ENCODE results near the gene PAPOLG.

PAPOLG gene

DNA sequence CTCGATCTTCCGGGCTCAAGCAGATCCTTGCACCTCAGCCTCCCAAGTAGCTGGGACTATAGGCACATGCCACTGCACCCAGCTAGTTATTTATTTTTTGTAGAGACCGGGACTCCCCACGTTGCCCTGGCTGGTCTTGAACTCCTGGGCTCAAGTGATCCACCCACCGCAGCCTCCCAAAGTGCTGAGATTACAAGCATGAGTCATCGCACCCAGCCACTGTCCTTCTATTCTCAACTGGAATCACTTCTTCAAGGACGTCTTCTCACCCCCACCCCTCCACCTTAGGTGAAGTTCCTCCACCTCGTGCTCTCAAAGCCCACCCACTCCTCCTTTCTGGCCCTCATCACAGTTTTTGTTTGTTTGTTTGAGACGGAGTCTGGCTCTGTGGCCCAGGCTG is 71.3 kb downstream of the PAPOLG start:
- H3K9ac ChIP-seq (ENCODE audit: low read length), result no peak overlapping the region
- H3K36me3 ChIP-seq (ENCODE audit: low read length), result no peaks in the 10 kb centered on the region
- no peaks in the 10 kb centered on the region for H3K79me2 ChIP-seq (ENCODE audit: insufficient read depth, low read length)
- no peak overlapping the region for H3K4me3 ChIP-seq (ENCODE audit: insufficient read depth, low read length, poor library complexity, severe bottlenecking)
- H2AFZ ChIP-seq (ENCODE audit: low read depth, low read length, severe bottlenecking), result no peak overlapping the region
- no peak overlapping the region for H3K4me2 ChIP-seq (ENCODE audit: low read depth, low read length, poor library complexity, severe bottlenecking)
- no peaks in the 10 kb centered on the region for H3K9me3 ChIP-seq (ENCODE audit: insufficient read depth, low read length)
- no peaks in the 10 kb centered on the region for H4K20me1 ChIP-seq (ENCODE audit: low read depth, low read length)
- no peaks in the 10 kb centered on the region for H3K9me2 ChIP-seq (replicated peaks; ENCODE audit: insufficient read depth, low read length)
- no peaks in the 10 kb centered on the region for H3F3A ChIP-seq (ENCODE audit: insufficient read depth)
- H3K27me3 ChIP-seq (ENCODE audit: low read length), result no peaks in the 10 kb centered on the region
- H3K27ac ChIP-seq (ENCODE audit: low read depth, low read length), result no peak overlapping the region
- TF ChIP-seq EZH2phosphoT487 (conservative IDR thresholded peaks at IDR 0.05; ENCODE audit: low read length), result no peak
- TF ChIP-seq, protein P1, sequence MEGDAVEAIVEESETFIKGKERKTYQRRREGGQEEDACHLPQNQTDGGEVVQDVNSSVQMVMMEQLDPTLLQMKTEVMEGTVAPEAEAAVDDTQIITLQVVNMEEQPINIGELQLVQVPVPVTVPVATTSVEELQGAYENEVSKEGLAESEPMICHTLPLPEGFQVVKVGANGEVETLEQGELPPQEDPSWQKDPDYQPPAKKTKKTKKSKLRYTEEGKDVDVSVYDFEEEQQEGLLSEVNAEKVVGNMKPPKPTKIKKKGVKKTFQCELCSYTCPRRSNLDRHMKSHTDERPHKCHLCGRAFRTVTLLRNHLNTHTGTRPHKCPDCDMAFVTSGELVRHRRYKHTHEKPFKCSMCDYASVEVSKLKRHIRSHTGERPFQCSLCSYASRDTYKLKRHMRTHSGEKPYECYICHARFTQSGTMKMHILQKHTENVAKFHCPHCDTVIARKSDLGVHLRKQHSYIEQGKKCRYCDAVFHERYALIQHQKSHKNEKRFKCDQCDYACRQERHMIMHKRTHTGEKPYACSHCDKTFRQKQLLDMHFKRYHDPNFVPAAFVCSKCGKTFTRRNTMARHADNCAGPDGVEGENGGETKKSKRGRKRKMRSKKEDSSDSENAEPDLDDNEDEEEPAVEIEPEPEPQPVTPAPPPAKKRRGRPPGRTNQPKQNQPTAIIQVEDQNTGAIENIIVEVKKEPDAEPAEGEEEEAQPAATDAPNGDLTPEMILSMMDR (IDR thresholded peaks at IDR 0.05; ENCODE audit: insufficient read depth, low read length, poor library complexity, severe bottlenecking), result no peak

DNA sequence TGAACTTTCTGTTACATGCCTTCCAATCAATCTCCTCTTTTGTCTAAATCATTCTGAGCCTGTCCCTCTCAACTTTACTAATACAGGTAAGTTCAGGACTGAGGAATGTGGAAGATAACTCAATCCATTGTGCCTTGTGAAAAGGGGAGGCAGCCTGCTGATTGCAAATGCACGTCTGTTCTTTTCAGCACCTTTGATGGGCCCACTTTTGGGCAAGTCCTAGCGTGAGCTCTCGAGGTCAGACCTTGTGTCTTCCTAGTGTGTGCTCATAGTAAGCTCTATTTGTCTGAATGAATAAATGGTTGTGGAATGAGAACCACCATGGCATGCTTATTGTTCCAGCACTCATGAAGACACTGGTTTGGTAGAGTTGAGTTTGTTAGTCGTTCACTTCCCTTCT is 74.9 kb downstream of the PAPOLG start:
- Histone ChIP-seq H3K27me3 (ENCODE audit: low read length) (no peaks in the 10 kb centered on the region), H3K4me3 (ENCODE audit: insufficient read depth, low read length, poor library complexity, severe bottlenecking) (no peak overlapping the region), H3K36me3 (ENCODE audit: low read length) (no peaks in the 10 kb centered on the region), H3K9me2 (replicated peaks; ENCODE audit: insufficient read depth, low read length) (no peaks in the 10 kb centered on the region), H3F3A (ENCODE audit: insufficient read depth) (no peaks in the 10 kb centered on the region), H4K20me1 (ENCODE audit: low read depth, low read length) (no peaks in the 10 kb centered on the region), H3K4me2 (ENCODE audit: low read depth, low read length, poor library complexity, severe bottlenecking) (no peak overlapping the region), H3K79me2 (ENCODE audit: insufficient read depth, low read length) (no peaks in the 10 kb centered on the region), H3K9ac (ENCODE audit: low read length) (no peak overlapping the region), H3K9me3 (ENCODE audit: insufficient read depth, low read length) (no peaks in the 10 kb centered on the region), H3K27ac (ENCODE audit: low read depth, low read length) (no peak overlapping the region), H2AFZ (ENCODE audit: low read depth, low read length, severe bottlenecking) (no peak overlapping the region)
- no peak for TF ChIP-seq EZH2phosphoT487 (conservative IDR thresholded peaks at IDR 0.05; ENCODE audit: low read length)
- TF ChIP-seq, protein P1 (IDR thresholded peaks at IDR 0.05; ENCODE audit: insufficient read depth, low read length, poor library complexity, severe bottlenecking), result no peak

DNA sequence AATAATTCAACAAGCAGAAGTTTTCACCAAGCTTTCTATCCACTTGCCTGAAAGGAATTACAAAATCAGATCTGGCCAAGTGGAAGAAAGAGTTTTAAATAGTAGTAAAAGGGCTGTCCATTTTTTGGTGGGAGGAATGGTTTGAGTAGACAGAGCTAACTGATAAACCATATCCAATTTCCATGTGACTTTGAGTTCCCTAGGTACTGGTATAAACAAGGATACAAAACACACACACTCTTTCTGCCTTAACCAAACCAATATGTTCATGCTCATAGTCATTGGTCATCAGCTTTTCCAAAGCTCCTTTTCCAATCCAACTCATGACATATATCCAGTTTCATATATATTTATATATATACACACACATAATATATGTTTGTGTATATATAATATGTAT is 75.9 kb downstream of the PAPOLG start:
- TF ChIP-seq EZH2phosphoT487 (conservative IDR thresholded peaks at IDR 0.05; ENCODE audit: low read length), result no peak
- TF ChIP-seq, protein P1 (IDR thresholded peaks at IDR 0.05; ENCODE audit: insufficient read depth, low read length, poor library complexity, severe bottlenecking), result no peak
- H3K4me3 ChIP-seq (ENCODE audit: insufficient read depth, low read length, poor library complexity, severe bottlenecking), result no peak overlapping the region
- H3K9ac ChIP-seq (ENCODE audit: low read length), result no peak overlapping the region
- no peak overlapping the region for H3K4me2 ChIP-seq (ENCODE audit: low read depth, low read length, poor library complexity, severe bottlenecking)
- peaks cover 1% of the 10 kb centered on the region; the same call in 1 of the 2 replicates for H3F3A ChIP-seq (ENCODE audit: insufficient read depth)
- no peaks in the 10 kb centered on the region for H3K36me3 ChIP-seq (ENCODE audit: low read length)
- no peaks in the 10 kb centered on the region for H3K9me2 ChIP-seq (replicated peaks; ENCODE audit: insufficient read depth, low read length)
- H4K20me1 ChIP-seq (ENCODE audit: low read depth, low read length), result no peaks in the 10 kb centered on the region
- no peak overlapping the region for H2AFZ ChIP-seq (ENCODE audit: low read depth, low read length, severe bottlenecking)
- no peak overlapping the region for H3K27ac ChIP-seq (ENCODE audit: low read depth, low read length)
- no peaks in the 10 kb centered on the region for H3K79me2 ChIP-seq (ENCODE audit: insufficient read depth, low read length)
- H3K9me3 ChIP-seq (ENCODE audit: insufficient read depth, low read length), result no peaks in the 10 kb centered on the region
- H3K27me3 ChIP-seq (ENCODE audit: low read length), result no peaks in the 10 kb centered on the region

Measured in SU-DHL-6 (cell line).